ENCODE data around the gene SLC9A3.

Gene SLC9A3

GRCh38 chr5:455806-456205 is 68.4 kb downstream of the SLC9A3 start:
- DNase-seq: no peak

- no peak for DNase-seq
Measured at GRCh38 chr5:454936-455335, 69.3 kb downstream of the SLC9A3 start.

GRCh38 chr5:453725-454481 is 70.3 kb downstream of the SLC9A3 start:
- no peak for DNase-seq

GRCh38 chr5:452978-453710 is 71.1 kb downstream of the SLC9A3 start:
- no peak for DNase-seq

- no peak for DNase-seq
Measured at GRCh38 chr5:451587-452458, 72.4 kb downstream of the SLC9A3 start.

- DNase-seq: no peak
Measured at GRCh38 chr5:449151-449550, 75.1 kb downstream of the SLC9A3 start.

- DNase-seq: no peak
Measured at GRCh38 chr5:448766-449090, 75.5 kb downstream of the SLC9A3 start.

GRCh38 chr5:448061-448765 is 76.0 kb downstream of the SLC9A3 start:
- DNase-seq: no peak

- no peak for DNase-seq
Measured at GRCh38 chr5:447501-447900, 76.7 kb downstream of the SLC9A3 start.

GRCh38 chr5:446883-447263 is 77.4 kb downstream of the SLC9A3 start:
- DNase-seq: peak; percentile 23

- DNase-seq: no peak
Measured at GRCh38 chr5:446066-446882, 78.0 kb downstream of the SLC9A3 start.

GRCh38 chr5:445591-445990 is 78.7 kb downstream of the SLC9A3 start:
- no peak for DNase-seq

- no peak for DNase-seq
Measured at GRCh38 chr5:444226-444625, 80.0 kb downstream of the SLC9A3 start.

GRCh38 chr5:443239-444151 is 80.8 kb downstream of the SLC9A3 start:
- no peak for DNase-seq

- DNase-seq: peak; percentile 61
Measured at GRCh38 chr5:442335-443238, 81.7 kb downstream of the SLC9A3 start, which contains the start of gene EXOC3. Gene EXOC3 (plus strand): TSS chr5:443176. CDS start chr5:446206, 3,030 bp downstream.

GRCh38 chr5:441996-442334 is 82.3 kb downstream of the SLC9A3 start:
- DNase-seq: no peak

GRCh38 chr5:440401-441201 is 83.6 kb downstream of the SLC9A3 start:
- no peak for DNase-seq

- DNase-seq: no peak
Measured at GRCh38 chr5:439636-440035, 84.6 kb downstream of the SLC9A3 start.

GRCh38 chr5:439181-439580 is 85.1 kb downstream of the SLC9A3 start:
- DNase-seq: no peak

Measured in NCI-H1092 treated with DMSO at 0.1 percent for 48 hours (cell line).